NCI-H524 (cell line): Measurements from ENCODE around the gene MYLK.
A peak's percentile ranks its signal among the peaks of the same experiment; 100 is the strongest.

Experiments used
- DNase-seq, 2 experiments: peaks; one replicate each; lab custom pipeline; 2025; lab: John Stamatoyannopoulos, UW

MYLK gene

DNA sequence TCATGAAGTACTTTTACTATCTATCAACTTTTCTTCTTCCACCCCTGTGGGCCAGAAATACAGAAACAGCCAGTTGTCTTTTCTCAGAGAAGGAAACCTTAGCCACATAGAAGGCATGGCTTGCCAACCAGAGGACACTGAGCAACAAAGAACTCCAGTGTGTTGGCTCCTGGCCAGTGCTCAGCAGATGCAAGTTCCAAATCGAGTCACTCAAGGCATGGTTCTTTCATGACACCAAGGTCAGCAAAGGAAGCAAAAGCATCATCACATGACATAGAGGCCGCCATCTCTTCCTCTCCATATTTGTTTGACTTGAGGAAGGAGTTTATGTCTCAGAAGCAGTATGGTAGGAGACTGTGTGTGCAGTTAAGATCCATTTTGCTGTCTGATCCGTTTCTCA is 92.2 kb downstream of the MYLK start:
- no peak for DNase-seq

DNA sequence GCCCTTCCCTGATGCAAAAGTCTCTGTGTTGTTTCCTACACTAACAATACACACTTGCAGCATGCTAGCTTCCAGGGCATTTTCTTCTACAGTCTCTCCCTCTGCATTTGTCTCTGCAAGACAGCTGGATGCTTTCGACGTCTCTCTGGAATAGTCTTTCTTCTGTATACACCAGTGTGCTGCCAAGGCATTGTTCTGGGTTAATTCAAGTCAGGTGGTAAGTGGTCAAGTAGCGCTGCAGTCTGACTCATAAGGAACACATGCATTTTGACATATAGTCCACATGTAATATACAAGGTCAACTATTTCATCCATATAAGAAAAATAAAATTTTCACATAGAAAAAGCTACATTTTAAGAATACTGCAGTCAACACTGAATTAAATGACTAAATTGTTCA is 92.7 kb downstream of the MYLK start:
- no peak for DNase-seq

DNA sequence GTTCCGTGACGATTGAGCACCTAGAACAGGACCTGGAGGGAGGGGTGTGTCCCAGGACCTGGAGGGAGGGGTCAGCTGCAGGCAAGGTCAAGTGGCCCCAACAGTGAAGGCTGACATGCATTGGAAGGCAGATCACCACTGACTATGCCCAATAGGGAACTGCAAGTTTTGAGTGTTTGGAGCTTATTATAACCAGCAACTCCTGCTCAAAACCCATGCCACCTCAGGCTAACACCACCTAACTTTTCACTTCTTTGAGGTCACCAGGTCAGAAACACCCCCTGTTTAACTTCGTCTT is 93.1 kb downstream of the MYLK start:
- no peak for DNase-seq

DNA sequence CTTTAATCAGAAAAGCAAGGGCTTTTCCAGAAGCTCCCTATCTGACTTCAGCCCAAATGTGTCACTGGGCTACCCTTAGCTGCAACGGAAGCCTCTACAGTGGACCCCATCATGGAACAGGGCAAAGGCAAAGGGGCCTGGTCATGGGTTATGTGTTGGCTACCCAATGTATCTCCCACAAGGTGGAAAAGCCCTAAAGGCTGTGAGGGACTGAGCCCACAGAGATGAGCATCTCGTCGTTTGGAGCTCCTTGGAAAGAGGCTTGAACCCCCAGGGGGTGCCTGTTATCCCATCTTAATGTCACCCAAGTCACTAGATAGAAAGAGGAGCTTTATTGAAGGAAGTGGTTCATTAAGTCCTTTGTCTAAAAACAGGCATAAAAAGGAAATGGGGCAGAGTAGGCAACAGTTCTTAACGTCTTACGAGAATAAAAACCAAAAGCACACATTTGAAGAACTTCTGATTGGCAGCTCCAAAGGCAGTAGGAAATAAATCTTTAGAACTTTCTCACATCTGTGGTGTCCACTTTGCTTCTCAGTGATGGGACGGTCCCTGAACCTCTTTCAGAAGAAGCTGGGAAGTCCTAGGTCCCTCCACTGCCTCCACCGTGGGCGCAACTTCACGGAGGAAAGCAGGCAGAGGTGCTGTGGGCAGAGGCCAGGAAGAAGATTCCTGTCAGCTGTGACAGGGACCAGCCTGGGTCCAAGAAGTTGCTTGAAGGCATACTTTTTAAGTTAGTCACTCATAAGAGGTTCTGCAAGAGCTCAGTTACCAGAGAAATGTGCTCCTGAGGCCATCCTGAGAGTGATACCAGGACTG is 93.7 kb downstream of the MYLK start:
- DNase-seq, result no peak

DNA sequence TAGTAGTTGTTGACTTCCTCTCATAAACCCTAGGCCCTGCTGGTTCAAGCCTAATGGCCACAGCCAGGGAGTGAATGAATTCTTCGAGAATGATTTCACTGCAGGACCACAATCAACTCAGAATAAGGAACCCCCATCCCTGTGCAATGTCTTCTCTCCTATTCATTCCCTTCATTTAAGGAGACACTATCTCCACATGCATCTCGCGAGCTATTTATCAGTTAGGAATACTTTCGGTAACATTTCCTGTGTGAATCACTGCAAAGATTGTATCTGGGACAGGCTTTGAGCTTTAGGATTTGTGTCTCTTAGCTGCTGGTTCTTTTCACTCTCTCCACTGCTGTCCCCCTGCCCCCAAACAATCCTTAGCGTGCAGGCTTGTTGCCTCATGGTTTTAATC is 94.4 kb downstream of the MYLK start:
- no peak for DNase-seq

DNA sequence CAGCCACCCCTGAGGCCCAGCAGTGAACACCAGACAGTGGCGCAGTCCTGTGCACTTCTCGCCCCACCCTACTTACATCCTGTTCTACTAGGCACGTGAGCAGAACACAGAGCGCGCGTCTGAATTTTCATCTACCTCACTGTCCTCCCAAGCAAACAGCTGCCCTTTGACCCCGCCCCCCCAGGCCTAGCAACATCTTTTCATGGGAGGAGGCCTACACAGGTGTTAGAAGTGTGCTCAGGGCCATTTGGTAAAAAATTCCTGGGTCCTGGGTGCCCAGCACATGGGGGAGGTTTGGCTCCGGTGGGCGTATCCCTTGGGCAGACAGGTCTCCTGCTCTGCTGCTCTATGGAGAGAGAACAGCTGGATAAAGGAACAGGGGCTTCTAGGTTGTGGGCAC is 95.0 kb downstream of the MYLK start:
- DNase-seq, result no peak

DNA sequence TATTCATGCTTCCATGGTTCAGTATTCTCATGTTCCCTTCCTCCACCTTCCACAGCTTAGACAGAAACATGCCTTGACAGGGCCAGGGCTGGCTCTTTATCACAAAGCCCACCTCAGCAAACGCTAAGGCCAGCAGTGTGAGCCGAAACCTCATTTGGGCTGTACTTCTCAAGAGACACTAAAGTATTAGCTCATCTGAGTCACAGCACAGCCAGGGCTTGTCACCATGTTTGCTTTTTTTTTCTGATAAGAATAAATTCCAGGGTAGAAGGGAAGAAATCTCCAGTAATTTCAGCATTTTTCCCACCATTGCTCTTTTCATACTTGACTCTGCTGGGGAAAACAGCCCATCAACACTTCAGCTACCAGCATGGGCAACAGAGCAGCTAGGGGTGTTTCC is 95.4 kb downstream of the MYLK start:
- no peak for DNase-seq

DNA sequence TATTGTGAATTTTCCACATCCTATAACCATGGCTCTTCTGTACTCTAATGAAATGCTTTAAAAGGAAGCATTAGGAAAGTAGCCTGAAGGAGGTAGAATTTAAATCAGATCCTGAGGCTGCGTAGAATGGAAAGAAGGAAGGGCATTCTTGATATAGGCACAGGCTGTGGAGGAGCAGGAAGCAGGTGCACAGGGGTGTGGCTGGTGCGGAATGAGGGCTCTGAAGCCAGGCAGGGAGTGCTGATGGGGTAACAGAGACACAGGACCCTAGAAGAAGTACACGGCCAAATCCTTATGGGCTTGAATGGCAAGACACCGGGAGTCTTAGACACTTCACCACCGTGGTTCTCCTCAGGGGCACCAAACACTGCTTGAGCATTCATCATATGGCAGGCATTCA is 97.0 kb downstream of the MYLK start:
- no peak for DNase-seq

DNA sequence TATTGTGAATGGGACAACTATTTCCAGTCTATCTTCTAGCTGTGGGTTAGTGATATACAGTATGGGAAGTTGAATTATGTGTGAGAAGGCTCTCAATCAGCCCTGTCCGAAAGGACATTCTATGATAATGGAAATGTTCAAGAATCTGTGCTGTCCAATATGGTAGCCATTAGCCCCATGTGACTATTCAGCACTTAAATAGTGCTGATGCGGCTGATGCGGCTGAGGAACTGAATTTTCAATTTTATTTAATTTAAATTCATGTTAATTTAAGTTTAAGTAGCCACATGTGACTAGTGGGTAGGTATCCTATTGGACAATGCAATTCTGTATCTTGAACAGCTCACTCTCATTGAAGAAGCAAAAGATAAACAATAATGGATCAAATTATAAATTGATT is 98.5 kb downstream of the MYLK start:
- no peak for DNase-seq

DNA sequence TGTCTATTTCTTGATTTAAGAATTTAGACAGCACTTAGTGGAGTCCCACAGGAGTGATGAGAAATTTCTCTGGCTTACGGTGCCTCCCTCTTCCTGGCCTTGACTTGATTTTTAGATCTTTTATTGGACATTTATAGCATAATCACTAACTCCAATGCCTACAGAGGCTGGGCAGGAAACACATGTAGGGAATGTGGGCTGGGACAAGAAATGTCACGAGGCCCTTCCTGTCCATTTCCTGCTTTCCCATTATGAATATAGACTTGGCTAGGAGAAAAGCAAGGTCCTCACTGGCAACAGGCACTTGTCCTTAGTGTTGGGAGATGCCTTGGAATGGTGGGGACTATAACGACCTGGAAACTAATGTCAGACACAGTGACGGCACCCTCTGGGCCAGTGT is 100.3 kb downstream of the MYLK start:
- DNase-seq, result no peak

DNA sequence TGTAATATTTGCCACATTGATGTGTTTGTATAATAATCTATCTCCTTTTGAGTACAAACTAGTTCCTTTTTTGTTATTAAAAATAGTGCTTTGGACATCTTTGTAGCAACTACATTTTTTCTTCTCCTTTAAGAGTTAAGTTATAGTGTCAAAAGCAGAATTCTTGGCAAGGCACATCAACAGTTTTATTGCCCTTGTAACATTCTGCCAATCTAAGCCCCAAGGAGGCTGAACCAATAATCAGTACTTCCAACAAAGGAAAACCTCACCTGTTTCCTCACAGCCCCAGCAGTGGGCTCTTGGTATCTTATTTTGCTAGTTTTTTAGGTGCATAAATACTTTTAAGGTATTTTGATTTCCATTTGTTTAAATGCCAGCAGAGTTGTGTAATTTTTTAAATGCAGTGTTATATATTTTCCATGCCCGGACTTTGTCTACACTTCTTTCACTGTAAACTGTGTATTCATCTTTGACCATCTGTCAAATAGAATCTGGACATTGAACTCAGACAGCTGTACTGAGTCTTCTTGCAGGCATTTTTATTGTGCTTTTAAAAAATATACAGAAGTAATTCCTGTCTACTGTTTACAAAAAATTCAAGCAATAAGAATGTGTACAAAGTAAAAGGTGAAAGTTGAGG is 101.0 kb downstream of the MYLK start:
- peak in 1 of 2 experiments; percentile 20 for DNase-seq

DNA sequence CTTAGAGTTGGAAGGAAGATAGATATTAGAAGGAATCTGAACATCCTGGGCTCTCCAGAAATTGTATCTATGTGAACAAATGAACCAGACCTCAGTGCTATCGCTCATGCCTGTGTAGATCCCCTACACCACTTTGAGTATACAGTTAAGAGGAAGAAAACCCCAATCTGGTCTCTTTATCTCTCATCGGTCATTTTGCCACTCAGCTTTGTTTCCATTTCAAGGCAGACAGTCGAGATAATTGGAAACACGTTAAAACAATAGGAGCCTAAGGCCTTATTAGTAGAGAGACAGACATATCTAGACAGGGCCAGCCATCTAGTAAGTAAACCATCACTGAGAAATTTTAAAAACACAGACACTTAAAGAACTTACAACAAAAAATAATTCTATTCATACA is 101.6 kb downstream of the MYLK start:
- DNase-seq, result no peak

DNA sequence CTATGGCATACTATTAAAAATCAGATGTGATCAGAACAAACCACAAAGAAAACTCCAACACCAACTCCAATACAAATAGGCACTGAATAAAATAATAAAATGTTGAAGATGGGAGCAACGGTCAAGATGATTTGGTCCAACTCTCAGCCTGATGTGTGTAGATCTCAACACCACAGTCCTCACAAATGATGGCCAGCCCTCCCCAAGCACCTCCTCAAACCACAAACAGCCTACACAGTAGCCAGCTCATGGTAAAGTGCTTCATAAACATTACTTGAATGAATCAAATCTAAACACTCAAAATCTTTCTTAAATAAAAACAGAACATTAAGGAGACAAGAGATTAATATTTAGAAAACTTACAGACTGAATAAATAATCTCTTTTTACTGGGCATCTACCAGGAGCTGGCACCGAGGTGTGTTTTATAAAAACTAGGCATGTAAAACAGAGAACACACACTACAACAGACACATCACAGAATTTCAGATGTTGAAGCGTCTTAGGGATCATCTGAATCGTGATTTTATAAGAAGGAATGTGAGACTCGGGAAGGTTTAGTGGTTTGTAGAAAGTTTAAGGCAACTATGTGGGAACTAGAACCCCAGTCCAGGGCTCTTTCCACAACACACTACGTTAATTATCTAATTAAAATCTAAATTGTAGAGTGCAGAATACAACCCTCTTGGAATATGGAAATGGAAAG is 102.4 kb downstream of the MYLK start:
- DNase-seq, result no peak

DNA sequence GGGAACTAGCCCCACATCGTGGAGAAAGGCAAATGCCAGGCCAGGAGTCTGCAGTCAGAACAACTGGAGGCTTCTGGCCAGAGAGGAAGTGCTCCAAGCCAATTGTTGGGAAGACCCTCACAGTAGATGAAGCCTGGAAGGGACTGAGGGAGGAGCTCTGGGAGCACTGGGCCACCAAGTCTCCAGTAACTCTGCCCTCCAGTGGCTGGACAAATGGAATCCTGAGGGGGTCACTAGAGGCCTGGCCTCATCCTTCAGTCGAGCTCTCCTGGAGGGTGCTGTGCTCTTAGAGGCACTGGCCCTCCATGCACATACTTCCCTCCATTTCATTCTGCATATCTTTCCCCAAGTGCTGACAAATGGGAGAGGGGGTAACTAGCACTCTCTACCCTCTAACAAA is 103.0 kb downstream of the MYLK start:
- no peak for DNase-seq

DNA sequence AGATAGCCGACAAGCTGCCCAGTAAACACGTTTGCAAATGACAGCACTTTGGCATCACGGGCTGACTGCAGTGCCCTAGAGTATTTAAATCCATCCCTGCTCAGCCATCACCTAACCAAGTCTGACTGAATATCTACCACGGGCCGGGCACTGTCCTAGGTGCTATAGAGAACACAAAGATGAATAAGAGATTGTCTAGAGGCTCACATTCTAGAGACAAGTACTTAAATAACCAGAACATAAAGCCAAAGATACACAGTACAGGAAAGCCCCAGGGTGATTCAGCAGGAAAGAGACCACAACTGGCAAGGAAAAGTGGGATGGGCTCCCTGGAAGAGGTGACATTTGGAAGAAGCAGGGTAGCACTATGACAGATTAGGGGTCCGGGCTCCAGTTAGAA is 103.5 kb downstream of the MYLK start:
- DNase-seq, result no peak

DNA sequence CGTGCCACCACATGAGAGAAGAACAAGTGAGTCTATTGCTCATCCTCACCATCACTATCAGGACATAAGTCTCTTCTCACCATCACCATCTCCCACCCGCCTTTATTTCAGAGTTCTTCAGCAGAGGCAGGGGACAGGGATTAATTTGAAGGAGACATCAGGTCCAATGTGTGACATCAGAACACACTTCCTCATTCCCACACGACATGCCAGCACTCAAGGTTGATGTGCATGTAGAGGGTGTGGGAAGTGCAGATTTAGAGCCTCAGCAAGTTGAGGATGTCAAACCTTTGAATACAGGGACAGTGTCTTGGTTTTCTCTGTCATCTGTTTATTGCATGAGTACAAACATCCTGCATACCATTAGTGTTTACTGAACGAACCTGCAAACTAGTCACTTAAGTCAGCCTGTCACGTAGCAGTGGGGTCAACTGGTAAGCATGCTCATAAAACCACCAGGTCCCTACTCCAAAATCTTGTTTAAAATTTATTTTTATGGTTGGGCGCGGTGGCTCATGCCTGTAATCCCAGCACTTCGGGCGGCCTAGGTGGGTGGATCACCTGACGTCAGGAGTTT is 104.4 kb downstream of the MYLK start:
- DNase-seq, result no peak

DNA sequence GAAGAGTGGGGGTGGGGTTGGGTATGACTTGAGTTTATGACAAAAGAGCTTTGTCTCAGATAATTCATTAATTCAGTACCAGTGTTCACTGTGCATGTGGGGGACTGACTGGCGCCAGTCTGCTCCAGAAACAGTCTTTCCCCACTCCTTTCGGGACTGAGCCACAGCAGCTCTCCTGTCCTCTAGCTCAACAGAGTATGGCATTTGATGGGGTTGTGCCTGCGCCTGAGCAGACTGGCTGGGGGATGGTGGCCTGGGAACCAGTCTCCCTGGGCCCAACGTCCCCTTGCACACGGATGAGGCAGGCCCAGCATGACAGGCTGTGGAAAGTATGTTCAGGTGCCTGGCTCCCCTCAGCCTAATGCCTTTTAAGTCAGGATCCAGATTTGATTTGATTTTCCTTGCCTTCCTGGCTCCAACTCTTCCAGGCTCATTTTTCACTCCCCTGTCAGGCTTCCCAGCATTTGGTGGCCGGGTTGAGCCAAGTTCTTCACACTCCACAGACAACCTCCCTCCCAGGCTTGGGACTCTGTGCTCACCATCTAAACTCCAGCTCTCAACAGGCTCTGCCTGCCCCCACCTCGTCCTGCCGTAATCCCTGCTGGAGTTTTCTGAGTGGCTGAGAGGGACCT is 105.0 kb downstream of the MYLK start:
- DNase-seq, result no peak

DNA sequence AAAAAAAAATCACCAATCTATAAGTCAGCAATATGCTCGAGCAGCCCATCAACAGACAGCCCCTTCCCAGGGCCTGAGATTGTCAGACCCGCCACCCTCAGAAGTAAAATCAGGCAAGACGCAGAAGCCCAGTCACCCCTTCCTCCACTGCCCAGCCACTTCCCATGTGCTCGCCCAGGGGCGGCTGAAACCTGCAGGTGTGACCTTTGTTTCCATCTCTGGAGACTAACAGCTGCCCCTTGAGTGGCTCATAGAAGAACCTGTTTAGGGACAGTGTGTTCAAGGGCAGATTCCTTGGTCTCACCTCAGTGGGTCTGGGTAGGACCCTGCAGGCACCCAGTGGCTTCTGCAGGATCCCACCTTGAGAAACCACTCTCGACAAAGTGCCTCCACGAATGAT is 105.6 kb downstream of the MYLK start:
- DNase-seq, result no peak

DNA sequence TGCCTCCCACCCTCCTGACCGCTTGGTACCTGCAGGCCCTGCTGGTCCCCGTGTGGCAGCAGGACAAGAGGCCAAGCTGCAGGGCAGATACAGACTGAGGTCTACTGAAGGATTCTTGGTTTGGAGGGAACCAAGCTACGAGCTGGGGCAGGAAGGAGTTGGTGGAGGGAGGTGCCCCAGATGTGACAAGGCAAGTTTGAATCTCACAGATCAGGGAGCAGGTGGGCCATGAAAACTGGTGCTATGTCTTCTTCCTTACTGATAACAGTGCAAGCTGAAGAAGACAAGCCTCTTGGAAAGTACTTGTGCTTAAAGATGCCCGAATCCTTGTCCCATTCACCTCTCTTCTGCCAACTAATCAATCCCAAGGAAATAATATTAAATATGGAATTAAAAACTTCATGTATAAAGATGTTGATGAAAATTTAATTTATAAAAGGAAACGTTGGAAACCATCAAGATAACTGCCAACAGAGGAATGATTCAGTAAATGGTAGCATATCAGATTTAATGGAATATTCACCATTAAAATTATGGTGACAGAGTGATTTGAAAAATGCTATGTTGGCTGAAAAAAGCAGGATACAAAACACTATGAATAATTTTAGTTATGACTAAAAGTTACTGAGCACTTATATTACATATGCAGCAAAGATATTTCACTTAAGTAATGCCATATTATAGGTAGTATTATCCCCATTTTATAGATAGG is 107.9 kb downstream of the MYLK start:
- no peak for DNase-seq

DNA sequence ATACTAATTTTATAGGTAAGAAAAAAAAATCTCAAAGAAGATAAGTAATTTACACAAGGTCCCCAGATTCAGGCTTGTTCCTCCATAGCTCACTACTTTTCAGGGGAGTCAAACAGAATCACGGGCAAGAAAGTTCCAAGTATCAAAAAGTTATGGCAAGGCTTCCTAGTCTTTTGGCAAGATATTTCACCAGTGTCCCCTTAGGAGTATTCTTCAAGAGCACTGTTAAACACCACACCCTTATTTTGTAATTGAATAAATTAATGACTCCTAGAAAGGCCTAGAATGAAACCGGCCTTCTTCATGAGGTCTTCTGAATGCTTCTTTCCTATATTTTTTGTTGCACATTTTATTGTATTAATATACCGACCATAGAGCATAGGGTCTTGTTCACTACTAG is 109.7 kb downstream of the MYLK start:
- no peak for DNase-seq

DNA sequence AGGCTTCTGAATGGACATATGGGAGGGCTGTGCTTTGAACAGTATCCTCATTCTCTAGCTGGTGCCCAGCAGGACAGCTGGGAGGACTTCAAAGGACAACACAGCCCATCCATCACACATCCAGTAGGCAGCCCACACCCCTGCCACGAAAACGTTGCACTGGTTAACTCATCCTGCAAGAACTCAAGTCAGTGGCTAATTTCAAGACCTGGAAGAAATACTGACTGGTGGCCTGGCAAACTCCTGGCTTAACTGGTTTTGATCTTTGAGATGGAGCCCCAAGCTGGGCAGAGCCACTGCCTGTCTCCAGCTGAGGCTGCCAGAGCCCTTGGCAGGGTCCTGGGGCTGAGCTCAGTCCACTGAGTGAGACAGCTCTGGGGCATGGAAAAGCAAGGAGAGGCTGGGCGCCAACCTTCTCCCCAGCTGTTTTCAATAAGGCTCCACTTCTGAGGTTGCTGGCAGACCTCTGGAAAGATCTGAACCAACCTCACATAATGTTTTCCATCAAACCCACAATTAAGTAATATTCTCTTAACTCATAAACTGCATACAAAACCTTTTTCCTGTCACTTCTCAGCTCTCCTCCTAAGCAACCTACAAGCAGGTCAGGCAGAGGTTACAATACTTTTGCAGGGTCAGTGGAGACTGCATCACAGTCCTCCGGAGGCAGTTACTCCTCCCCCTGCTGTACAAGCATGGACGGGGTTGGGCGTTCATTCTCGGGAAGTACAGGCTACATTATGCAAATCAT is 110.3 kb downstream of the MYLK start:
- no peak for DNase-seq
